Sigmoid colon (tissue), 4 donors: ENCODE data around the gene SERINC3.

ENCODE experiments used
- EP300 ChIP-seq, 4 donors: sonication (generic); formaldehyde crosslinking; IDR thresholded peaks; one replicate each; pipeline ENCODE4 v1.6.1; 2017; ENCODE audit warnings: antibody characterized with exemption in 4 of 4
- POLR2A ChIP-seq, 2 donors: fragments of 450-650 bp; IDR thresholded peaks; one replicate each; pipeline ENCODE4 v1.6.1; 2016; ENCODE audit warnings: antibody characterized with exemption in 2 of 2, mild to moderate bottlenecking in 2 of 2, moderate library complexity in 2 of 2
- POLR2AphosphoS5 ChIP-seq, 4 donors: sonication (generic); formaldehyde crosslinking; IDR thresholded peaks; one replicate each; pipeline ENCODE4 v1.6.1; 2017; ENCODE audit warnings: antibody characterized with exemption in 4 of 4
- TF ChIP-seq, protein P1 (sequence below), 4 experiments: fragments of 450-650 bp in 3 of 4; fragments of 200-600 bp in 1 of 4; IDR thresholded peaks; one replicate each; pipeline ENCODE4 v1.5.1; 2016 to 2019; ENCODE audit warnings: antibody characterized with exemption in 4 of 4, mild to moderate bottlenecking in 3 of 4, moderate library complexity in 2 of 4

DNA sequence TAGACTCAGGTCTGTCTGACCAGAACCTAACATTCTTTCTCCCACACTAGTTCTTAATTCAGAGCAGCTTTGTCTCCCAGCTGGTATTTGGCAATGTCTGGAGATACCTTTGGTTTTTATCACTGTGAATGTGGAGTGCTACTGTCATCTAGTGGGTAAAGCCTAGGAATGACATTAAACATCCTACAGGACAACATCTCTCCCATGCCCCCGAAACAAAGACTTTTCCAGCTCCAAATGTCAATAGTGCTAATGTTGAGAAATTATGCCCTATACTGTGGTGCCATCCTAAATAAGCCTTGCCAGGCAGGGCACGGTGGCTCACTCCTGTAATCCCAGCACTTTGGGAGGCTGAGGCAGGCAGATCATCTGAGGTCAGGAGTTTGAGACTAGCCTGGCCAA lies 50.4 kb downstream of the SERINC3 start:
- TF ChIP-seq, protein P1, sequence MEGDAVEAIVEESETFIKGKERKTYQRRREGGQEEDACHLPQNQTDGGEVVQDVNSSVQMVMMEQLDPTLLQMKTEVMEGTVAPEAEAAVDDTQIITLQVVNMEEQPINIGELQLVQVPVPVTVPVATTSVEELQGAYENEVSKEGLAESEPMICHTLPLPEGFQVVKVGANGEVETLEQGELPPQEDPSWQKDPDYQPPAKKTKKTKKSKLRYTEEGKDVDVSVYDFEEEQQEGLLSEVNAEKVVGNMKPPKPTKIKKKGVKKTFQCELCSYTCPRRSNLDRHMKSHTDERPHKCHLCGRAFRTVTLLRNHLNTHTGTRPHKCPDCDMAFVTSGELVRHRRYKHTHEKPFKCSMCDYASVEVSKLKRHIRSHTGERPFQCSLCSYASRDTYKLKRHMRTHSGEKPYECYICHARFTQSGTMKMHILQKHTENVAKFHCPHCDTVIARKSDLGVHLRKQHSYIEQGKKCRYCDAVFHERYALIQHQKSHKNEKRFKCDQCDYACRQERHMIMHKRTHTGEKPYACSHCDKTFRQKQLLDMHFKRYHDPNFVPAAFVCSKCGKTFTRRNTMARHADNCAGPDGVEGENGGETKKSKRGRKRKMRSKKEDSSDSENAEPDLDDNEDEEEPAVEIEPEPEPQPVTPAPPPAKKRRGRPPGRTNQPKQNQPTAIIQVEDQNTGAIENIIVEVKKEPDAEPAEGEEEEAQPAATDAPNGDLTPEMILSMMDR (IDR thresholded peaks at IDR 0.05), result peak in 1 of 4 experiments; percentile 44
- TF ChIP-seq POLR2AphosphoS5 (IDR thresholded peaks at IDR 0.05), result no peak
- no peak for TF ChIP-seq EP300 (IDR thresholded peaks at IDR 0.05)
- TF ChIP-seq POLR2A (IDR thresholded peaks at IDR 0.05), result no peak
